ENCODE data around the gene CPT1B. TPM values are rescaled to one million over a fixed set of nuclear protein-coding genes. Genes with fewer than 3 reads are reported as not detected.

The CPT1B gene
- total RNA-seq, 2 experiments from 2014 or later = 101 to 138 TPM

DNA sequence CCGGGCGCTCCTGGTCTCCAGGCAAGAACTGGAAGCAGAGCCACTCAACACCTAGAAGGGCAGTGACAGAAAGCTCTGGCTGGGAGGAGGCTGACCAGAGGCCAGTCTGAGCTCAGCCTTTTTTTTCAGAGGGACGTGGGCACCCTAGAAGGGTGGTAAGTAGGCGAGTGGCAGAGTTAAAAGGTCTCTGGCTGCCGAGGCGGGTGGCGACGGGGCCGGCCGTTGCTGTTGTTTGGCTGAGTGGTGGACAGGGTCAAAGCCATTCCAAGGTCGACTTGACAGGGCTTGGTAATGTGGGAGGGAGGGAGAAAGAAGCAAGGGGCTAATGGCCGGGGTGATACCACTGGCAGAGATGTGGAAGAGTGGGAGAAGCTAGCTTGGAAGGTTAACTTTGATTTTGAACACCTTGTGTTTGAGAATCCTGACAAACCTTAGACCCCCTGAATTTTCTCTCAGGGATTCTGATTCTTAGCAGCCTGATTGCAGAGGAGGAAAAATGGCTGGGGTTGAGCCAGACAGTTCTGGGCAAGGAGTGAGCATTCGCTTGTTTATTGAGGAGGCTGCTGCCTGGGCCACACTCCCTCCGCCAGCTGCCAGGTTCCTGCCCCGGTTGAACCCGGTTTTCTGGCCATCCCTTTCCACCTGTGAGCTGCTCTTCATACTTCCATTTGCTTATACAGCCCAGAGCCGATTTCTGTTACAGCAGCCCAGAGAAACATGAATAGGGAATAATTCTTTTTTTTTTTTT, 14.6 kb downstream of the CPT1B start:
- H3K9me3 ChIP-seq (ENCODE audit: low read length) = no peaks in the 10 kb centered on the region
- H3K9me2 ChIP-seq (ENCODE audit: insufficient read depth, low read length) = no peaks in the 10 kb centered on the region
- peaks cover 13% of the 10 kb centered on the region for H3K36me3 ChIP-seq (ENCODE audit: insufficient read depth, low read length)
- CTCF ChIA-PET (ENCODE audit: unreplicated experiment) = interaction anchor here (0.7 to 0.9 kb wide), 3 partner anchors 12 to 22 kb away, joined by 3 to 5 read pairs (median 3); no protein-coding TSS in a partner anchor
- intact Hi-C loops (cut with micrococcal nuclease; ENCODE audit: unreplicated experiment) = loop anchor here (2.0 kb wide), 1 partner anchor 37 kb away; no protein-coding TSS in a partner anchor
- no peak for DNase-seq (ENCODE audit: low spot score)
- no peaks in the 10 kb centered on the region for H4K20me1 ChIP-seq (ENCODE audit: insufficient read depth, low read length)
- H2AFZ ChIP-seq (ENCODE audit: low read length) = peak overlapping the region; percentile 46; the same call in 1 of the 2 replicates
- H3K4me1 ChIP-seq (ENCODE audit: insufficient read depth, low read length, poor library complexity, severe bottlenecking) = peaks cover 5% of the 10 kb centered on the region
- TF ChIP-seq EZH2phosphoT487 (IDR thresholded peaks at IDR 0.05; ENCODE audit: borderline replicate concordance, low read depth, low read length) = no peak
- TF ChIP-seq CTCF (conservative IDR thresholded peaks at IDR 0.05; ENCODE audit: low read length) = no peak
- H3K79me2 ChIP-seq (ENCODE audit: insufficient read depth, low read depth, low read length) = no peaks in the 10 kb centered on the region
- peak overlapping the region; percentile 66 for H3K4me3 ChIP-seq (ENCODE audit: low read depth, low read length, poor library complexity, severe bottlenecking)
- no TSS peak for BruUV-seq (replicated peaks)
- no peak overlapping the region for H3K27ac ChIP-seq (ENCODE audit: low read depth, low read length, poor library complexity, severe bottlenecking)
- peak overlapping the region; percentile 87 for H3K4me2 ChIP-seq (ENCODE audit: low read length)
- POLR2A ChIA-PET = interaction anchor here (0.6 to 1.0 kb wide), 3 partner anchors 24 to 207 kb away, joined by 3 to 10 read pairs (median 5); no protein-coding TSS in a partner anchor

DNA sequence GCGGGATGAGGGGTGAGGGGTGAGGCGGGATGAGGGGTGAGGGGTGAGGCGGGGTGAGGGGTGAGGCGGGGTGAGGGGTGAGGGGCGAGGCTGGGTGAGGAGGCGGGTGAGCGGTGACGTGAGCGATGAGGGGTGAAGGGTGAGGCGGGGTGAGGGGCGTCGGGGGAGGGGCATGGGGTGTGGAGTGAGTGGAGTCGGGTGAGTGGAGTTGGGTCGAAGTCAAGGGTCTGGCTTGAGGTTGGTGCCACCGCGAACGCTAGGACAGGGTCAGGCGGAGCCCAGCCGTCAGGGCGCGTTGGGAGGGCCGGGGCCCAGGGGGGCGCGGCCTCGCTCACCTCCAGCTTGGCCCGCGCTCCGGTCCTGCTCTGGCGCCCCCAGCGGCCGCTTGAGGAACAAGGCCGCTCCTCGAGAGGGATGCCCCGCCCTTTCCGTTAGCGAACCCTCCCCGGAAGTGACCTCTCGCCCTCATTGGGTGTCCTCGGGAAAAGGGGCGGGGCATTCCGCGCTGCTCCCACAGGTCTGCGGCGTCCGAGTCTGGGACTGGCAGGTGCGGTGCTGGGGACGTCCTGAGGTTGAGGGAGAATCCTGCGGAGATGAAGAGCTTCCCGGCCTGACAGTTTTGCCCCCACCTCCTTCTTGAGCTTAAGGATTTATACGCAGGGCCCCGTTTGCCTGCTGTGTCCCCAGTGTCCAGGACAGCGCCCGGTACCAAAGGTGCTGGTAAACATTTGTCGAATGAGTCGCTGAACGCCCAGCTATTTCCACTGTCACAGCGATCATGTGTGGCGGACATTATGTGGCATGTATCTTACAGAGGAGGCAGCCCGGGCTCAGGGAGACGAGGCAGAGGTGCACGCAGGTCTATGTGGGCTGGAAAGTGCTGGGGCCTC, 15.5 kb downstream of the CPT1B start, which contains the start of gene SYCE3:
Gene SYCE3, minus strand, starts transcription at position 397 of the 890 bp plus-strand sequence. CDS start 6,514 bp downstream, outside the sequence.
- intact Hi-C loops (cut with micrococcal nuclease; ENCODE audit: unreplicated experiment) = loop anchor here (2.0 kb wide), 1 partner anchor 36 kb away; no protein-coding TSS in a partner anchor
- H3K27ac ChIP-seq (ENCODE audit: low read depth, low read length, poor library complexity, severe bottlenecking) = no peak within 1 kb of the TSS

More for the DNA sequence above, 15.5 kb downstream of the CPT1B start, which contains the start of gene SYCE3:
- DNase-seq (ENCODE audit: low spot score) = peak; percentile 98
- H3K79me2 ChIP-seq (ENCODE audit: insufficient read depth, low read depth, low read length) = no peaks in the 10 kb centered on the region
- H3K9me2 ChIP-seq (ENCODE audit: insufficient read depth, low read length) = no peaks in the 10 kb centered on the region
- CTCF ChIA-PET (ENCODE audit: unreplicated experiment) = interaction anchor here (0.7 to 0.9 kb wide), 3 partner anchors 13 to 22 kb away, joined by 3 to 5 read pairs (median 3); no protein-coding TSS in a partner anchor
- peaks cover 5% of the 10 kb centered on the region for H3K4me1 ChIP-seq (ENCODE audit: insufficient read depth, low read length, poor library complexity, severe bottlenecking)
- BruUV-seq (replicated peaks) = no TSS peak
- no peak for TF ChIP-seq EZH2phosphoT487 (IDR thresholded peaks at IDR 0.05; ENCODE audit: borderline replicate concordance, low read depth, low read length)
- peak; percentile 81 for TF ChIP-seq CTCF (conservative IDR thresholded peaks at IDR 0.05; ENCODE audit: low read length)
- H3K9me3 ChIP-seq (ENCODE audit: low read length) = no peaks in the 10 kb centered on the region
- peak within 1 kb of the TSS; percentile 66 for H3K4me3 ChIP-seq (ENCODE audit: low read depth, low read length, poor library complexity, severe bottlenecking)
- H4K20me1 ChIP-seq (ENCODE audit: insufficient read depth, low read length) = no peaks in the 10 kb centered on the region
- peak within 1 kb of the TSS; percentile 46 for H2AFZ ChIP-seq (ENCODE audit: low read length)
- peak within 1 kb of the TSS; percentile 87 for H3K4me2 ChIP-seq (ENCODE audit: low read length)
- POLR2A ChIA-PET = interaction anchor here (0.6 to 1.0 kb wide), 3 partner anchors 23 to 206 kb away, joined by 3 to 10 read pairs (median 5); no protein-coding TSS in a partner anchor
- peaks cover 6% of the 10 kb centered on the region for H3K36me3 ChIP-seq (ENCODE audit: insufficient read depth, low read length)

Data from OCI-LY7 (cell line).